Activated CD8-positive, alpha-beta T cell treated with anti-CD3 and anti-CD28 coated beads for 36 hours (primary cell): ENCODE data around the gene SGPP1. TPM values are rescaled to one million over a fixed set of nuclear protein-coding genes. Genes with fewer than 3 reads are reported as not detected.
A peak's percentile ranks its signal among the peaks of the same experiment; 100 is the strongest.

Experiments
- ATAC-seq: fragments of 200-7000 bp; cut with Tn5 transposase; one replicate; pipeline ENCODE4 v1.10.0; 2021; ENCODE audit warnings: mild to moderate bottlenecking, moderate library complexity
- CTCF ChIA-PET: fragments of 350-600 bp; sonication (Branson Sonifier 250); formaldehyde crosslinking; loops from one replicate; lab custom pipeline; 2021; ENCODE audit warnings: antibody characterized with exemption; lab: Charles Lee
- POLR2A ChIA-PET: fragments of 350-600 bp; sonication (Branson Sonifier 250); formaldehyde crosslinking; loops from one replicate; lab custom pipeline; 2021; ENCODE audit warnings: antibody characterized with exemption; lab: Charles Lee
- DNase-seq: peaks from one replicate; pipeline ENCODE4 v3.0.0-alpha.2; 2020
- H3K27ac Mint-ChIP-seq: one replicate; pipeline ENCODE4 v1.8.0; 2021; ENCODE audit warnings: mild to moderate bottlenecking, mixed read lengths
- H3K27me3 Mint-ChIP-seq: one replicate; pipeline ENCODE4 v1.8.0; 2021; ENCODE audit warnings: mixed read lengths
- H3K36me3 Mint-ChIP-seq: one replicate; pipeline ENCODE4 v1.8.0; 2021; ENCODE audit warnings: low read depth, mixed read lengths
- H3K4me1 Mint-ChIP-seq: one replicate; pipeline ENCODE4 v1.8.0; 2021; ENCODE audit warnings: low read depth, mixed read lengths
- H3K4me3 Mint-ChIP-seq: one replicate; pipeline ENCODE4 v1.8.0; 2021; ENCODE audit warnings: mild to moderate bottlenecking, moderate library complexity, mixed read lengths
- H3K9me3 Mint-ChIP-seq: one replicate; pipeline ENCODE4 v1.8.0; 2021; ENCODE audit warnings: mixed read lengths
- intact Hi-C: fragments of 100-400 bp; cut with micrococcal nuclease; formaldehyde crosslinking; loops from one replicate; pipeline ENCODE4 v1.10.0; 2022
- total RNA-seq, 2 experiments: library from RNA; stranded (reverse); gene quantifications; one replicate each; pipeline ENCODE4 v1.2.3, GENCODE V29; 2021
- TF ChIP-seq, protein P1 (sequence below): fragments of 200-600 bp; IDR thresholded peaks from one replicate; pipeline ENCODE4 v1.8.0; 2022; ENCODE audit warnings: antibody characterized with exemption, mild to moderate bottlenecking

Gene SGPP1
- total RNA-seq, 2 experiments from 2014 or later: 10.5 to 10.9 TPM

DNA sequence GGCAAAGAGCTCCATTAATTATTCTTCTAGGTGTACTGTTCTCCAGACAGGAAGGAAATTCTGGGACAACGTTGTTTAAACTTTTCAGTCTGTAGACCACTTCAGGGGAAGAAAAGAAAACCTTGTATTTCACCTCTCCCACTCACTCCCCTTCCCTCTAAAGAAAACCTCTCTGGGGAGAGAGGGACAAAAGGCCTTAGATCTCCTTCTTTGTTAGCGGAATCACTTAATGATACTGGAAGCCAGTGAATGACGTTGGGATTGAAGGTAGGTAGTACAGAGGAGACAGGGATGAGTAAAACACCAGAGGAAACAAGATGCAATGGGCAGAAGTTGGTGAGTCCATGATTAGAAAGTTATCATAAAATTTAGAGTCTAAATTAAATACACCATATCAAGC is 38.7 kb upstream of the SGPP1 start:
- DNase-seq (no peak), ATAC-seq (no peak)
- peaks cover 2% of the 10 kb centered on the region for H3K4me1 Mint-ChIP-seq
- H3K36me3 Mint-ChIP-seq: no peaks in the 10 kb centered on the region
- H3K9me3 Mint-ChIP-seq: no peaks in the 10 kb centered on the region
- POLR2A ChIA-PET: interaction anchor here (0.8 kb wide), 1 partner anchor 43 kb away, joined by 3 read pairs; no protein-coding TSS in a partner anchor
- H3K27me3 Mint-ChIP-seq: no peaks in the 10 kb centered on the region
- TF ChIP-seq, protein P1, sequence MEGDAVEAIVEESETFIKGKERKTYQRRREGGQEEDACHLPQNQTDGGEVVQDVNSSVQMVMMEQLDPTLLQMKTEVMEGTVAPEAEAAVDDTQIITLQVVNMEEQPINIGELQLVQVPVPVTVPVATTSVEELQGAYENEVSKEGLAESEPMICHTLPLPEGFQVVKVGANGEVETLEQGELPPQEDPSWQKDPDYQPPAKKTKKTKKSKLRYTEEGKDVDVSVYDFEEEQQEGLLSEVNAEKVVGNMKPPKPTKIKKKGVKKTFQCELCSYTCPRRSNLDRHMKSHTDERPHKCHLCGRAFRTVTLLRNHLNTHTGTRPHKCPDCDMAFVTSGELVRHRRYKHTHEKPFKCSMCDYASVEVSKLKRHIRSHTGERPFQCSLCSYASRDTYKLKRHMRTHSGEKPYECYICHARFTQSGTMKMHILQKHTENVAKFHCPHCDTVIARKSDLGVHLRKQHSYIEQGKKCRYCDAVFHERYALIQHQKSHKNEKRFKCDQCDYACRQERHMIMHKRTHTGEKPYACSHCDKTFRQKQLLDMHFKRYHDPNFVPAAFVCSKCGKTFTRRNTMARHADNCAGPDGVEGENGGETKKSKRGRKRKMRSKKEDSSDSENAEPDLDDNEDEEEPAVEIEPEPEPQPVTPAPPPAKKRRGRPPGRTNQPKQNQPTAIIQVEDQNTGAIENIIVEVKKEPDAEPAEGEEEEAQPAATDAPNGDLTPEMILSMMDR: no peak
- CTCF ChIA-PET: no interaction called here
- no peak overlapping the region for H3K4me3 Mint-ChIP-seq
- no peak overlapping the region for H3K27ac Mint-ChIP-seq
- intact Hi-C loops: no loop called here

- Mint-ChIP-seq H3K4me1 (peaks cover 5% of the 10 kb centered on the region), H3K9me3 (no peaks in the 10 kb centered on the region), H3K36me3 (no peaks in the 10 kb centered on the region), H3K4me3 (no peak overlapping the region), H3K27ac (no peak overlapping the region), H3K27me3 (no peaks in the 10 kb centered on the region)
- TF ChIP-seq, protein P1: no peak
- no peak for ATAC-seq
- ChIA-PET CTCF (no interaction called here), POLR2A (no interaction called here)
- no peak for DNase-seq
- intact Hi-C loops: no loop called here
Measured at GRCh38 chr14:63764620-63765139, 36.8 kb upstream of the SGPP1 start.

- DNase-seq (no peak), ATAC-seq (no peak)
- Mint-ChIP-seq H3K4me3 (no peak overlapping the region), H3K9me3 (no peaks in the 10 kb centered on the region), H3K27me3 (no peaks in the 10 kb centered on the region), H3K4me1 (peaks cover 9% of the 10 kb centered on the region), H3K36me3 (no peaks in the 10 kb centered on the region), H3K27ac (no peak overlapping the region)
- intact Hi-C loops: no loop called here
- POLR2A ChIA-PET: no interaction called here
- CTCF ChIA-PET: interaction anchor here (0.6 kb wide), 1 partner anchor 786 kb away, joined by 3 read pairs; no protein-coding TSS in a partner anchor
- TF ChIP-seq, protein P1: no peak
Measured at GRCh38 chr14:63764103-63764502, 36.2 kb upstream of the SGPP1 start.

DNA sequence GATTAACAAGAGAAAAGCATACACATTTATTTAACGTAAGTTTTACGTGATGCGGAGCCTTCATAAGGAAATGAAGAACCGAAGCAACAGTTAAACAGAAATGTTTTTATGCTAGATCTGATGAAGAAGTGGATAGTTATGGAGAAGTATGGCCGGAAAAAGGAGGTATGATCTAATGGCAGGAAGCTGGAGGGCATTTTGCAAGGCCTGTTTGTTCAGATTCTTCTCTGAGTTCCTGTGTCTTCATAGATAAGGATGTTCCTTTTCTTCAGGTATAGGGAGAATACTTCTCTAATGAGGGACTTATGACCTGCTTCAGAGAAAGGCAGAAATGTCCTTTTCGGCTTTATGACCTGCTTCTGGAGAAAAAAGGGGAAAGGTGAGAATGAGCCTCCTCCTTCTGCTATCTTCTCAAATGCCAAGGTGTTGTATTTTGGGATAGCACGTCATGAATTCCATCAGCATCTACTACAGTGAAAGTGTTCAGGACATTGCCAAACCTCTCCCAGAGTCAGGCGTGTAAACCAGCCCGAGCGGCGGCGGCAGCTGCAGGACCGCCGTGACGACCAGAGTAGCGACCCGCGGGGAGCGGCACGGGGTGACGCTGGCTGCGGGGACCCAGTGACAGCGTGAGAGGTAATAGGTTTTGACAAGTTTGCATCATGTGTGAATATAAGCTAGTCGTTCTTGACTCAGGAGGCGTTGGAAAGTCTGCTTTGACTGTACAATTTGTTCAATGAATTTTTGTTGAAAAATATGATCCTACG is 33.7 kb upstream of the SGPP1 start:
- no peak for DNase-seq
- ATAC-seq: no peak
- Mint-ChIP-seq H3K4me3 (no peak overlapping the region), H3K27ac (no peak overlapping the region), H3K9me3 (no peaks in the 10 kb centered on the region), H3K27me3 (no peaks in the 10 kb centered on the region), H3K36me3 (no peaks in the 10 kb centered on the region), H3K4me1 (peaks cover 9% of the 10 kb centered on the region)
- ChIA-PET POLR2A (no interaction called here), CTCF (interaction anchor here (1.8 kb wide), 1 partner anchor 9 kb away, joined by 6 read pairs; no protein-coding TSS in a partner anchor)
- TF ChIP-seq, protein P1: no peak
- intact Hi-C loops: no loop called here

- H3K27me3 Mint-ChIP-seq: no peaks in the 10 kb centered on the region
- H3K4me1 Mint-ChIP-seq: peaks cover 9% of the 10 kb centered on the region
- intact Hi-C loops: no loop called here
- CTCF ChIA-PET: interaction anchor here (1.7 kb wide), 1 partner anchor 10 kb away, joined by 3 read pairs; no protein-coding TSS in a partner anchor
- DNase-seq (no peak), ATAC-seq (peak; percentile 49)
- H3K36me3 Mint-ChIP-seq: no peaks in the 10 kb centered on the region
- peak overlapping the region; percentile 60 for H3K4me3 Mint-ChIP-seq
- H3K27ac Mint-ChIP-seq: peak overlapping the region; percentile 85
- TF ChIP-seq, protein P1: no peak
- no peaks in the 10 kb centered on the region for H3K9me3 Mint-ChIP-seq
- POLR2A ChIA-PET: no interaction called here
Measured at GRCh38 chr14:63760014-63760413, 32.1 kb upstream of the SGPP1 start.
